GM21423 (cell line): ENCODE results near the gene CLPTM1L.
"Not testable (repeated sequence)": the region's sequence is repeated elsewhere in the genome, so short reads cannot be mapped to it uniquely, and the experiment has no call there.

Source experiments
- ATAC-seq: cut with Tn5 transposase; IDR thresholded peaks from one replicate; pipeline ENCODE4 v1.9.1; 2021; ENCODE audit warnings: mild to moderate bottlenecking, moderate library complexity; ENCODE audit not compliant: unreplicated experiment

Gene CLPTM1L

GRCh38 chr5:1380910-1381309, 36.0 kb upstream of the CLPTM1L start:
- ATAC-seq, result no peak

- ATAC-seq, result peak; percentile 80
Measured at GRCh38 chr5:1380011-1380817, 35.3 kb upstream of the CLPTM1L start.

- no peak for ATAC-seq
Measured at GRCh38 chr5:1378866-1379659, 34.2 kb upstream of the CLPTM1L start.

GRCh38 chr5:1378096-1378495, 33.2 kb upstream of the CLPTM1L start:
- ATAC-seq, result no peak

GRCh38 chr5:1376981-1377380, 32.1 kb upstream of the CLPTM1L start:
- no peak for ATAC-seq

- ATAC-seq, result no peak
Measured at GRCh38 chr5:1375871-1376810, 31.2 kb upstream of the CLPTM1L start.

GRCh38 chr5:1374679-1375055, 29.8 kb upstream of the CLPTM1L start:
- ATAC-seq, result no peak

- ATAC-seq, result no peak
Measured at GRCh38 chr5:1374030-1374678, 29.3 kb upstream of the CLPTM1L start.

GRCh38 chr5:1371972-1372342, 27.1 kb upstream of the CLPTM1L start:
- not testable (repeated sequence) for ATAC-seq

GRCh38 chr5:1371218-1371971, 26.5 kb upstream of the CLPTM1L start:
- ATAC-seq, result no peak

- ATAC-seq, result no peak
Measured at GRCh38 chr5:1370006-1370405, 25.1 kb upstream of the CLPTM1L start.

- no peak for ATAC-seq
Measured at GRCh38 chr5:1368756-1369155, 23.9 kb upstream of the CLPTM1L start.

- ATAC-seq, result no peak
Measured at GRCh38 chr5:1368236-1368635, 23.3 kb upstream of the CLPTM1L start.

GRCh38 chr5:1367149-1367548, 22.2 kb upstream of the CLPTM1L start:
- ATAC-seq, result no peak

- no peak for ATAC-seq
Measured at GRCh38 chr5:1366514-1366913, 21.6 kb upstream of the CLPTM1L start.

- no peak for ATAC-seq
Measured at GRCh38 chr5:1364211-1364610, 19.3 kb upstream of the CLPTM1L start.

- ATAC-seq, result no peak
Measured at GRCh38 chr5:1363581-1363980, 18.7 kb upstream of the CLPTM1L start.

GRCh38 chr5:1363160-1363559, 18.3 kb upstream of the CLPTM1L start:
- no peak for ATAC-seq

GRCh38 chr5:1362242-1363015, 17.5 kb upstream of the CLPTM1L start:
- no peak for ATAC-seq
